ENCODE data around the gene RPIA.
"Not testable (repeated sequence)": the region's sequence is repeated elsewhere in the genome, so short reads cannot be mapped to it uniquely, and the experiment has no call there.

The RPIA gene

DNA sequence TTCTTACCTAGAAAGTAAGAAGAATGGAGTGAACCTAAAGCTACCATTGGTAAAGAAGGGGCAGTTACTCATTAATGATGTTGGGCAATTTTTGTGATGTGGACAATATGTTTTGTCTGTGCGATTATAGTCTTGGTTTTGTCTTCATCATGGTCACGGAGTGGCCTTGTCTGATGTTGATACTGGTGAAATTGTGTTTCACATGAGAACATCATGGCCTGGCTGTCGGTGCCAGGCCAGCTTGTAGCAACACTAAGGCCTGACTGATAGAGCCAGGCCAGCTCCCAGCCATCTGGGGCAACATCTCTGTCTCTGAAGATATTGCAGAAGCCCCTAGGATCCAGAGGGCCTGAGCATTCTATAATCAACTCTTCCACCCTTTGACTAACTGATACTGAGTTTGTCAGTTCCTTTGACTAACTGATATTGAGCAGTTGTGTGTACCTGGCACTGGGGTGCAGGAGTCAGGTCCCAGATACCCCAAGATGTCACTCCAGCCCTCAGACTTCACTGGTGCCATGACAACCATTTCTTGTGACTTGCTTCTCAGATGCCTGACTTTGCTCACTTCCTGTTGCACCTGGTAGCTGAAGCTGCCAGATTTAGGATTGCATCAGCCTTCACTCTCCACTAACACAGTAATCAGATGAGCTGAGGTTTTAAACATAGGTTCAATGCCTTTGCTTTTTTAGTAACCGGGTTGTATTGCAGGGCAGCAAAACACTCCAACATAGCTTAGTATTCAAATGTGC is 62.5 kb downstream of the RPIA start:
- no peak for TF ChIP-seq NFRKB (IDR thresholded peaks at IDR 0.05)
- no peak for TF ChIP-seq SUZ12 (IDR thresholded peaks at IDR 0.05)
- TF ChIP-seq FOXM1 (IDR thresholded peaks at IDR 0.05; ENCODE audit: borderline replicate concordance), result no peak
- TF ChIP-seq, protein P1, sequence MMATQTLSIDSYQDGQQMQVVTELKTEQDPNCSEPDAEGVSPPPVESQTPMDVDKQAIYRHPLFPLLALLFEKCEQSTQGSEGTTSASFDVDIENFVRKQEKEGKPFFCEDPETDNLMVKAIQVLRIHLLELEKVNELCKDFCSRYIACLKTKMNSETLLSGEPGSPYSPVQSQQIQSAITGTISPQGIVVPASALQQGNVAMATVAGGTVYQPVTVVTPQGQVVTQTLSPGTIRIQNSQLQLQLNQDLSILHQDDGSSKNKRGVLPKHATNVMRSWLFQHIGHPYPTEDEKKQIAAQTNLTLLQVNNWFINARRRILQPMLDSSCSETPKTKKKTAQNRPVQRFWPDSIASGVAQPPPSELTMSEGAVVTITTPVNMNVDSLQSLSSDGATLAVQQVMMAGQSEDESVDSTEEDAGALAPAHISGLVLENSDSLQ (IDR thresholded peaks at IDR 0.05), result no peak
- no peak for TF ChIP-seq HDGF (IDR thresholded peaks at IDR 0.05; ENCODE audit: borderline replicate concordance)
- no peak for TF ChIP-seq TARDBP (IDR thresholded peaks at IDR 0.05)
- no peak for TF ChIP-seq ARNT (IDR thresholded peaks at IDR 0.05)
- TF ChIP-seq SP1 (IDR thresholded peaks at IDR 0.05), result no peak
- TF ChIP-seq FOXA1 (IDR thresholded peaks at IDR 0.05), result no peak
- TF ChIP-seq CTBP1 (IDR thresholded peaks at IDR 0.05; ENCODE audit: borderline replicate concordance), result no peak
- TF ChIP-seq BHLHE40 (IDR thresholded peaks at IDR 0.05; ENCODE audit: borderline replicate concordance), result no peak
- no peak for TF ChIP-seq ZNF384 (IDR thresholded peaks at IDR 0.05)
- no peak for TF ChIP-seq FOXK2 (IDR thresholded peaks at IDR 0.05)
- CTCF ChIA-PET, result no interaction called here
- POLR2A ChIA-PET, result no interaction called here
- DNase-seq (ENCODE audit: extremely low spot score), result no peak

DNA sequence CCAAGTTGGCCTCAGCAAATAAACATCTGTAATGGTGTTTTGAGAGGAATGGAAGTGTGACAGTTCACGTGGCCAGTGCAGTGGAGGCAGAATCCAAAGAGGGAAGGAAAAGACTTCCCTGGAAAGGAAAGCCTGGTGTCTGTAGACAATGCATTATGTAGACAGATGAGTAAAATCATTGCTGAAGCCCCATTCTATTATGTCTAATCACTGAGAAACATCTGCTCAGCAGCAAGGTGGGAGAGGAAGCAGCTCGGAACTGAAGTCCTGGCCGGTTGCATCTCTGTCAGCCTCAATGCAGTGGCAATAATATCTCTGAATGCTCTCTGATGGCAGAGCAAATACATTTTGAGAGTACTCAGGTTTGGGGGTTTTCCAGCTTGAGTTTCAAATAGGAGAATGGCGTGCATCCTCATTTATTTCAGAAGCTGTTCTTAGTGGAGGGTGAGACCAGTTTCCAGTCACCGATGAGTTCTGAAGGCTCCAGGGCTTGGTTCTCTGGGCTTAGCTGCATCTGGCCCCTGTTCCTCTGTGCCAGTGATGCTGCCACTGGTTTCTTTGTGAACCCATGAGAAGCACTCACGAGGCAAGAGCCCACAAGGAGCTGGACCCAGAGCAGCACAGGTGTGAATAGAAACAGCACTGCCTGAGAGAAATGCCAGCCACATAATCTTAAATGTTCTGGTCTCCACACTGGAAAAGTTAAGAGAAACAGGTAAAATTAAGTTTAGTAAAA is 63.3 kb downstream of the RPIA start:
- CTCF ChIA-PET, result no interaction called here
- no peak for DNase-seq (ENCODE audit: extremely low spot score)
- TF ChIP-seq HDGF (IDR thresholded peaks at IDR 0.05; ENCODE audit: borderline replicate concordance) (no peak), SUZ12 (IDR thresholded peaks at IDR 0.05) (no peak), FOXM1 (IDR thresholded peaks at IDR 0.05; ENCODE audit: borderline replicate concordance) (no peak), LEF1 (IDR thresholded peaks at IDR 0.05; ENCODE audit: borderline replicate concordance) (no peak), ELF4 (IDR thresholded peaks at IDR 0.05) (no peak), NFRKB (IDR thresholded peaks at IDR 0.05) (no peak), CTBP1 (IDR thresholded peaks at IDR 0.05; ENCODE audit: borderline replicate concordance) (no peak), SP1 (IDR thresholded peaks at IDR 0.05) (no peak), FOXA1 (IDR thresholded peaks at IDR 0.05) (no peak), FOXK2 (IDR thresholded peaks at IDR 0.05) (no peak)
- TF ChIP-seq, protein P1 (IDR thresholded peaks at IDR 0.05), result no peak
- POLR2A ChIA-PET, result no interaction called here

- TF ChIP-seq, protein P1 (IDR thresholded peaks at IDR 0.05), result no peak
- no peak for TF ChIP-seq FOXM1 (IDR thresholded peaks at IDR 0.05; ENCODE audit: borderline replicate concordance)
- no peak for TF ChIP-seq TARDBP (IDR thresholded peaks at IDR 0.05)
- TF ChIP-seq FOXK2 (IDR thresholded peaks at IDR 0.05), result no peak
- no peak for TF ChIP-seq SP1 (IDR thresholded peaks at IDR 0.05)
- TF ChIP-seq ARNT (IDR thresholded peaks at IDR 0.05), result no peak
- no peak for TF ChIP-seq NFRKB (IDR thresholded peaks at IDR 0.05)
- no peak for TF ChIP-seq FOXA1 (IDR thresholded peaks at IDR 0.05)
- TF ChIP-seq ZNF384 (IDR thresholded peaks at IDR 0.05), result no peak
- TF ChIP-seq ELF4 (IDR thresholded peaks at IDR 0.05), result no peak
- no peak for TF ChIP-seq CTBP1 (IDR thresholded peaks at IDR 0.05; ENCODE audit: borderline replicate concordance)
- no peak for TF ChIP-seq L3MBTL2 (conservative IDR thresholded peaks at IDR 0.05)
- no peak for TF ChIP-seq HDGF (IDR thresholded peaks at IDR 0.05; ENCODE audit: borderline replicate concordance)
- TF ChIP-seq BHLHE40 (IDR thresholded peaks at IDR 0.05; ENCODE audit: borderline replicate concordance), result no peak
- no peak for DNase-seq (ENCODE audit: extremely low spot score)
- POLR2A ChIA-PET, result no interaction called here
- CTCF ChIA-PET, result no interaction called here
These were observed 64.4 kb downstream of the RPIA start for GRCh38 chr2:88755836-88756235.

DNA sequence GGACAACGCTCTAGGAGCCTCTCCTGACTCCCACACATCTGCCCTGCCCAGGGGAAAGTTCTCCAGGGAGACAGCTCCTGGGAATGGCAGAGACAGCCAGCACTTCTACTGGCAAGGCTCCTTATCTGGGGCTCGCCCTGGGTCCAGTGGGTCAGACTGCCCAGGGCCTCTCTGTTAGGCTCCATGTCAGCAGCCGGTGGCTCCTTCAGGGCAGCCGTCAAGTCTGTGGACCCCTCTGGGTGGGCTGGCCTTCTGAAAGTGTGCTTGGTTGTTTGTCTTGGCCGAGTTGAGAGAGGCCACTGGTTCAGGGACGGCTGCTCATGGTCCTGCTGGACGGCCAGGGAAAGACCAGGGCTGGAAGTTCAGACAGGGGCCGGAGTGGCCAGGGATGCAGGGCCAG is 65.6 kb downstream of the RPIA start:
- no peak for DNase-seq (ENCODE audit: extremely low spot score)
- CTCF ChIA-PET, result no interaction called here

DNA sequence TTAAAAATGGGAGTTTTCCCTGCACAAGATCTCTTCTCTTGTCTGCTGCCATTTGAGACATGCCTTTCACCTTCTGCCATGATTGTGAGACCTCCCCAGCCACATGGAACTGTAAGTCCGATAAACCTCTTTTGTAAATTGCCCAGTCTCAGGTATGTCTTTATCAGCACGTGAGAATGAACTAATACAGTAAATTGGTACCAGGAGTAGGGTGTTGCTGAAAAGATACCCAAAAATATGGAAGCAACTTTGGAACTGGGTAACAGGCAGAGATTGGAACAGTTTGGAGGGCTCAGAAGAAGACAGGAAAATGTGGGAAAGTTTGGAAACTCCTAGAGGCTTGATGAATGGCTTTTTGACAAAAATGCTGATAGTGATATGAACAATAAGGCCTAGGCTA is 67.2 kb downstream of the RPIA start:
- DNase-seq (ENCODE audit: extremely low spot score); POLR2A ChIA-PET; CTCF ChIA-PET: not testable (repeated sequence)

More for the DNA sequence above, 65.6 kb downstream of the RPIA start:
- POLR2A ChIA-PET, result no interaction called here
- TF ChIP-seq SUZ12 (IDR thresholded peaks at IDR 0.05), result no peak
- TF ChIP-seq LEF1 (IDR thresholded peaks at IDR 0.05; ENCODE audit: borderline replicate concordance), result no peak
- no peak for TF ChIP-seq SP1 (IDR thresholded peaks at IDR 0.05)
- no peak for TF ChIP-seq TARDBP (IDR thresholded peaks at IDR 0.05)
- no peak for TF ChIP-seq ELF4 (IDR thresholded peaks at IDR 0.05)
- no peak for TF ChIP-seq CTBP1 (IDR thresholded peaks at IDR 0.05; ENCODE audit: borderline replicate concordance)
- TF ChIP-seq HDGF (IDR thresholded peaks at IDR 0.05; ENCODE audit: borderline replicate concordance), result no peak
- no peak for TF ChIP-seq FOXK2 (IDR thresholded peaks at IDR 0.05)
- no peak for TF ChIP-seq L3MBTL2 (conservative IDR thresholded peaks at IDR 0.05)
- no peak for TF ChIP-seq FOXM1 (IDR thresholded peaks at IDR 0.05; ENCODE audit: borderline replicate concordance)
- no peak for TF ChIP-seq ARNT (IDR thresholded peaks at IDR 0.05)
- TF ChIP-seq, protein P1 (IDR thresholded peaks at IDR 0.05), result no peak
- TF ChIP-seq ZNF384 (IDR thresholded peaks at IDR 0.05), result no peak

Measured in HEK293T (cell line).